Natural killer cell (primary cell): ENCODE results near the gene ATMIN. TPM values are rescaled to one million over a fixed set of nuclear protein-coding genes. Genes with fewer than 3 reads are reported as not detected.
A peak's percentile ranks its signal among the peaks of the same experiment; 100 is the strongest.

Experiments
- ATAC-seq, 3 donors: fragments of 150-1000 bp in 2 of 3; fragments of 200-7000 bp in 1 of 3; cut with Tn5 transposase; 1 replicate in 1 of 3; 2 replicates in 2 of 3; pipeline ENCODE4 v1.10.0; 2021; ENCODE audit warnings: mild to moderate bottlenecking in 2 of 3, moderate library complexity in 2 of 3
- DNase-seq, 2 donors: peaks; one replicate each; pipeline versions ENCODE4 v3.0.0 to v3.0.0-alpha.2; 2013 to 2021; ENCODE audit warnings: mixed read lengths in 1 of 2
- H3K27ac ChIP-seq: one replicate; pipeline ENCODE4 v1.5.1; 2013; ENCODE audit warnings: mild to moderate bottlenecking, low read length
- H3K27me3 ChIP-seq: one replicate; pipeline ENCODE4 v1.6.1; 2013; ENCODE audit warnings: low read length; ENCODE audit not compliant: control insufficient read depth, insufficient read depth
- H3K36me3 ChIP-seq: one replicate; pipeline ENCODE4 v1.6.1; 2013; ENCODE audit warnings: low read length; ENCODE audit not compliant: control insufficient read depth, insufficient read depth
- H3K4me1 ChIP-seq: one replicate; pipeline ENCODE4 v1.6.1; 2013; ENCODE audit warnings: low read length; ENCODE audit not compliant: control insufficient read depth, insufficient read depth
- H3K4me3 ChIP-seq: one replicate; pipeline ENCODE4 v1.5.1; 2013; ENCODE audit warnings: low read length
- H3K9me3 ChIP-seq: one replicate; pipeline ENCODE4 v1.6.1; 2013; ENCODE audit warnings: low read length; ENCODE audit not compliant: control insufficient read depth, insufficient read depth
- H3K27ac Mint-ChIP-seq, 2 donors: one replicate each; pipeline ENCODE4 v1.8.0; 2022; ENCODE audit warnings: mild to moderate bottlenecking in 2 of 2, mixed read lengths in 2 of 2, moderate library complexity in 1 of 2
- H3K27me3 Mint-ChIP-seq, 2 donors: one replicate each; pipeline ENCODE4 v1.8.0; 2022; ENCODE audit warnings: low read depth in 2 of 2, mixed read lengths in 2 of 2
- H3K36me3 Mint-ChIP-seq: one replicate; pipeline ENCODE4 v1.8.0; 2022; ENCODE audit warnings: mixed read lengths
- H3K4me1 Mint-ChIP-seq, 2 donors: one replicate each; pipeline ENCODE4 v1.8.0; 2022; ENCODE audit warnings: mixed read lengths in 2 of 2
- H3K4me3 Mint-ChIP-seq: one replicate; pipeline ENCODE4 v1.8.0; 2022; ENCODE audit warnings: mild to moderate bottlenecking, moderate library complexity, mixed read lengths
- H3K9me3 Mint-ChIP-seq, 2 donors: one replicate each; pipeline ENCODE4 v1.8.0; 2022; ENCODE audit warnings: mixed read lengths in 2 of 2
- CTCF ChIP-seq: fragments of 200-600 bp; IDR thresholded peaks from one replicate; pipeline ENCODE4 v1.8.0; 2022; ENCODE audit warnings: antibody characterized with exemption
- WGBS: methylation state at CpG from one replicate; pipeline ENCODE4 v1.1.7; 2013; ENCODE audit warnings: missing lambda C conversion rate; ENCODE audit not compliant: insufficient coverage; 5-methylcytosine and 5-hydroxymethylcytosine counted together
- intact Hi-C: fragments of 100-400 bp; cut with micrococcal nuclease; formaldehyde crosslinking; loops from one replicate; pipeline ENCODE4 v1.14.2; 2022
- total RNA-seq, 4 donors: library from RNA; stranded (reverse); fragments of 120-200 nt in 1 of 4; gene quantifications; one replicate each; pipeline versions ENCODE4 v1.2.3 to v1.2.4, GENCODE V29; 2013 to 2022

ATMIN gene
- total RNA-seq, 3 donors from 2014 or later (not counting 1 experiment from before 2014, with no cell fraction given): 35.3 to 51.8 (median 39.9) TPM

GRCh38 chr16:81076566-81077075 lies 41.0 kb downstream of the ATMIN start:
- Mint-ChIP-seq H3K27me3 (peaks cover 5 to 21% of the 10 kb centered on the region in 2 donors), H3K9me3 (no peaks in the 10 kb centered on the region), H3K4me3 (no peak overlapping the region), H3K27ac (no peak overlapping the region), H3K36me3 (no peaks in the 10 kb centered on the region), H3K4me1 (no peaks in the 10 kb centered on the region)
- intact Hi-C loops: loop anchor here (1.0 kb wide), 3 partner anchors 20 to 69 kb away; partner anchors contain the start of genes CENPN and GCSH
- under 1% methylated on average over 27 of the region's 27 CpGs for WGBS
- no peak for TF ChIP-seq CTCF
- Histone ChIP-seq H3K9me3 (no peaks in the 10 kb centered on the region), H3K36me3 (no peaks in the 10 kb centered on the region), H3K4me3 (peak overlapping the region; percentile 65), H3K27ac (peak overlapping the region; percentile 99), H3K4me1 (peaks cover 13% of the 10 kb centered on the region), H3K27me3 (no peaks in the 10 kb centered on the region)
- DNase-seq (peak; percentile 96), ATAC-seq (peak; percentile 85 to 93 (median 87))

- intact Hi-C loops: no loop called here
- H3K27me3 Mint-ChIP-seq: peaks cover 5 to 18% of the 10 kb centered on the region in 2 donors
- no peaks in the 10 kb centered on the region for H3K9me3 Mint-ChIP-seq
- Histone ChIP-seq H3K27ac (peak within 1 kb of the TSS; percentile 99), H3K9me3 (no peaks in the 10 kb centered on the region), H3K36me3 (no peaks in the 10 kb centered on the region), H3K4me1 (peaks cover 13% of the 10 kb centered on the region), H3K4me3 (peak within 1 kb of the TSS; percentile 65), H3K27me3 (no peaks in the 10 kb centered on the region)
- no peaks in the 10 kb centered on the region for H3K36me3 Mint-ChIP-seq
- H3K27ac Mint-ChIP-seq: no peak within 1 kb of the TSS
- TF ChIP-seq CTCF: no peak
- peak; percentile 75 to 89 (median 79) for ATAC-seq
- WGBS: 11% methylated on average over 59 of the region's 59 CpGs
- peak; percentile 96 to 99 for DNase-seq
- H3K4me1 Mint-ChIP-seq: no peaks in the 10 kb centered on the region
- peak within 1 kb of the TSS; percentile 6 for H3K4me3 Mint-ChIP-seq
Measured at GRCh38 chr16:81077076-81077940, 41.7 kb downstream of the ATMIN start, which contains the start of gene C16orf46. TSS of gene C16orf46 (minus strand) at chr16:81077238. CDS start at chr16:81063955, 13,283 bp downstream.

DNA sequence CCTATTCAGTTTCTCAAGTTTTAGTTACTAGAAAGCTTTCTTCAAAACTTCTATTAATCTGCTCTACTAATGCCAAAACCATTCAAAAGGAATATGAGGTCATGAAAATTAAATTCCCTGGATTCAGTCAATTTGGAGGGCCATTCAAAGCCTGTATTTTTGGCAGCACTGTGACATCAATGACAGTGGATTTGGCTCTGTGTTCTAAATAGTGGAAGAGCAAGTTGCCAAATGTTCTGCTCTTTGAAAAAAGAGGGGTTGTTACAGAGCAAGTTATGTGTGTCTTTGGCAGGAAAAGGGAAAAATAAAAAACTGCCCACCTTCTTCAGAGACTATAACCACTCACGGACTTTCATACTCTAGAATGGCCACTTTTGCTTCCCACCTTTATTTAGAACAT lies 44.6 kb downstream of the ATMIN start:
- H3K4me3 ChIP-seq: no peak overlapping the region
- H3K27me3 Mint-ChIP-seq: no peaks in the 10 kb centered on the region
- TF ChIP-seq CTCF: no peak
- H3K36me3 Mint-ChIP-seq: no peaks in the 10 kb centered on the region
- no peak for ATAC-seq
- H3K27me3 ChIP-seq: no peaks in the 10 kb centered on the region
- no peak overlapping the region for H3K27ac Mint-ChIP-seq
- no peaks in the 10 kb centered on the region for H3K9me3 Mint-ChIP-seq
- no peaks in the 10 kb centered on the region for H3K36me3 ChIP-seq
- no peaks in the 10 kb centered on the region for H3K9me3 ChIP-seq
- no peaks in the 10 kb centered on the region for H3K4me1 Mint-ChIP-seq
- no peak overlapping the region for H3K27ac ChIP-seq
- intact Hi-C loops: no loop called here
- DNase-seq: no peak
- H3K4me3 Mint-ChIP-seq: peak overlapping the region; percentile 9
- WGBS: 89% methylated on average over 1 of the region's 1 CpG
- peaks cover 13% of the 10 kb centered on the region for H3K4me1 ChIP-seq
